T47D (cell line): Measurements from ENCODE around the gene CUTA.
"Not testable (repeated sequence)": the region's sequence is repeated elsewhere in the genome, so short reads cannot be mapped to it uniquely, and the experiment has no call there.

Experiments
- DNase-seq, 2 experiments: peaks; one replicate each; pipeline versions ENCODE4 v3.0.0 to v3.0.0-alpha.2; 2011 to 2012; ENCODE audit warnings: low read depth in 1 of 2, low spot score in 1 of 2
- JUND ChIP-seq: IDR thresholded peaks from 2 replicates; pipeline ENCODE4 v1.6.1; 2012; ENCODE audit warnings: low read depth
- in situ Hi-C: cut with HindIII; loops from 2 replicates; pipeline ENCODE4 v1.10.0; 2016; ENCODE audit warnings: low sequenced_read_pairs, low pct_unique_long_range_greater_than_20kb

CUTA gene

DNA sequence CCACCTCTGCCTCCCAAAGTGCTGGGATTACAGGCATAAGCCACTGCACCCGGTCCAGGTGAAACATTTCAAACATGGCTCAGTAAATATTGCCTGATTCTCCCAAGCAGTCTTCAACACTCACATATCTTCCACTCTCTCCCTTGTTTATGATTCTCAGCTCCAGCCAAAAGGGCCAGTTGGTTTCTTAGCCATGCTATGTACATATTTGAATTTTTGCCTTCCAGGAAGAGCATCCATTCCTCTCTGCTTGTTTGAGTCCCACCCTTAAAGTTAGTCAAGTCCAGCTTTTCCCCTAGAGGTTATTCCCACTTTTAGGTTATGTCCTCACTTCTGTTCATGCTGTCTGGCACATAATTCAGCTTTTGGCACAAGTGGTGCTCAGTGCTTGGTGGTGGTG, 20.4 kb downstream of the CUTA start:
- in situ Hi-C loops = no loop called here
- no peak for DNase-seq
- TF ChIP-seq JUND = no peak

DNA sequence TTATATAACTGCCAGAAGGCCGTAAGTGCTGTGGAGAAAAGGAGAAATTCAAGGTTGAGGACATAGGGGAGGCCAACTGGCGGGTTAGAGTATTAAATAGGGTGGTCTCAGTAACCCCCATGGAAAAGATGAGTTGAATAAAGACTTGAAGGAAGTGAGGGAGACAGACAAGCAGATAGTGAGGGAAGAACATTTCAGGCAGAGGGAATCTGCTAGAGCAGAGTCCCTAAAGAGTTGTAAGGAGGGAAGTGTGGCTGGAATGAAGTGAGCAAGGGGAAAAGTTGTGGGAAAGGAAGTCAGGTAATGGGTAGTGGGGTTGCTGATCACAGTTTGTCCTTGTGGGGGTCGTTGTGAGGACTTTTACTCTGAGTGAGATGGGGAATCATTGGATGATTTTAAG, 24.9 kb downstream of the CUTA start:
- no peak for TF ChIP-seq JUND

DNA sequence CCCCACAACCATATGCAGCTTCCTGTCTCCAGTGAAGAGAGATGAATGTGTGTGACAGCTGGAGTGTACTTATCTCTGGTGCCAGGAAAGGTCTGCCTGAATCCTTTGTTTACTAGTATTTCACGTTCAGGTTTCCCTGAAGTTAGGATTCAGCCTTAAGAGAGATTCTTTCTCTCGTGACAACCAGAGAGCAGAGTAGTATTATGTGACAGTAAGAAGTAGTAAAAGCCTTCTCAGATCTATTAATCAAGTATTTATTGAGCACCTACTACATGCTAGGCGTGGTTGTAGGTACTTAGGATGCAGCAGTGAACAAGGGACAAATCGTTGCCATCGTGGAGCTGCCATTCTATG, 25.3 kb downstream of the CUTA start:
- no peak for DNase-seq
- in situ Hi-C loops = no loop called here
- no peak for TF ChIP-seq JUND

More for the DNA sequence above, 24.9 kb downstream of the CUTA start:
- in situ Hi-C loops = no loop called here
- no peak for DNase-seq

DNA sequence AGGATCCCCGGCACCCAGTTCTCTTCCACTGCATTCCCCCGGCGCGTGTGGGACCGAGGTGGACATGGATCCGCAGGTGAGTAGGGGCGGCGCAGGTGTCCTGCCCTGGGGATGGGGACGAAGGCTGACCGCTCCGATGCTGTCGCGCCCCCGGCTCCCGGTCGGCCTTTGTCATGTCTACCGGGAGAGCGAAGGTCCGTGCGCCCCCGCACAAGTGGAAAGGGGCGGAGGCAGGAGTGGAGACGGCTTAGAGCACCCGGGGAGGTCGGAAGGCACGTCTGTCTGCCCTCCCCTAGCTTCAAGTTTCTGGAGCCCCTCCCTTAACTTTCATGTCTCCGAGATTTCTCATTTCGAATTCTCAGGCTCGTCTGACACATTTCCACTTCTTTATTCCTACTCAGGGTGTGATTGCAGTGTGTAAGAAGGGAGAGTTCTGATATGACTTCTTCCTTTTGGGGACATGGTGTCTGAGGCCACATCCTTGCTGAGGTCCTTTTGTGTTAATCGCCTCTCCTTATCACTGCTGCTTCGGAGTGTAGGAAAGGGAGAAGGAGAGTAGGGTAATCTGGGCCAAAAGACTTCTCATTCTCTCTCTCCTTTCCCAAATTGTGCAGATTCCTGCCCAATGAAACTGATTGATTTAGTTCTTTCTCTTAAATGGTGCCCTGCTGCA, 25.8 kb downstream of the CUTA start:
- no peak for TF ChIP-seq JUND
- in situ Hi-C loops = no loop called here
- no peak for DNase-seq

DNA sequence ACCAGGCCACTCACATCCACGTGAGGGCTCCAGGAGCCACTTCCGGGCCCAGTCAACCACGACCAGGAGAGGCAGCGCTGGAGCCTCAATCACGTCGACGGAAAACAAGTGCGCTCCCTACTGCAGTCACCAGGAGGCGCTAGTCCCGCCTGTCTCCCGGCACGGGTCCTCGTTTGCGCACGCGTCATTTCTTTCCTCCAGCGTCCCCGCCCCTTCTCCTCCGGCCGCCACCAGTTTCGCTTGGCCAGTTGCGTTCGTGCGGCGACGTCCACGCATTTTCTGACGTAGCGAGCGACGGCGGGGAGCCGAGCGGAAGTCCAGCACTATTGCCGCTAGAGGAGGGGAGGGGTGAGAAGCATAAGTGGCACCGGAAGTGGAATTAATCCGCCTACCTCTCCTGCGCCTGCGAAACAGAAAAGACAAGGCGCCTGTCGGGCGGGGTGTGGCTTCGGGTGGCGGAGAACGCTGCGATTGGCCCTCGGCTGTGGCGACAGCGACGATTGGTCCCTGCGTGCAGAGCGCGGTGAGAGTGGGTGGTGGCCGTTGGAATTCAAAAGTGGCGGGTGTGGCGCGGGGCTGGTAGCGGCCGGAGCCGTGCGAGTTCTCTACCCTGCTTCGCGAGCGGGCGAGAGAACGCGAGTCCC, 26.5 kb downstream of the CUTA start, which contains the start of gene KIFC1:
KIFC1 (plus strand) TSS at position 546 of the 644 bp plus-strand sequence. CDS start 163 bp downstream, outside the sequence.
- no peak for TF ChIP-seq JUND
- in situ Hi-C loops = no loop called here
- DNase-seq = peak; percentile 95 to 100

DNA sequence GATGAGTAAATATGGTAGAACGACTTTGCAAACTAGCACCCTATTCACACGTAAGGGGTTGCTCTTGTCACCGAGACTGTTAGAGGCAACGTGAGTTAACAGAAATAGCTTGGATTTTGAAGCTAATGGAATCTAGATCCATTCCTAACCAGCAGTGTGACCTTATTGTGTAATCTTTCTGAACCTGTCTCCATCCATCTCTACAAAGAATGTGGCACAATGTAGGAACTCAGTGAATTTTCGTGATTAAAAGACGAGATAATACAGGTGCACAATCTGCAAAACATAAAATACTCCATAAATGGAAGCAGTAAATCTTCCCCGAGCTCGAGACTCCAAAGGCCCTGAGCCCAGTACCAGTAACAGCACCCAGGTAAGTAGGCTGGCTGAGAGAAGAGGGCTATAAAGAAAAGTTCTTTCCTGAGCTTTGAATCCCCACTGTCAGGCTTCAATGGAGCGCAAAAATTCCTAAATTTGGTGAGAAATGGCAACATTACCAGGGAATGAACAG, 27.1 kb downstream of the CUTA start:
- in situ Hi-C loops = no loop called here
- TF ChIP-seq JUND = no peak
- DNase-seq = no peak

DNA sequence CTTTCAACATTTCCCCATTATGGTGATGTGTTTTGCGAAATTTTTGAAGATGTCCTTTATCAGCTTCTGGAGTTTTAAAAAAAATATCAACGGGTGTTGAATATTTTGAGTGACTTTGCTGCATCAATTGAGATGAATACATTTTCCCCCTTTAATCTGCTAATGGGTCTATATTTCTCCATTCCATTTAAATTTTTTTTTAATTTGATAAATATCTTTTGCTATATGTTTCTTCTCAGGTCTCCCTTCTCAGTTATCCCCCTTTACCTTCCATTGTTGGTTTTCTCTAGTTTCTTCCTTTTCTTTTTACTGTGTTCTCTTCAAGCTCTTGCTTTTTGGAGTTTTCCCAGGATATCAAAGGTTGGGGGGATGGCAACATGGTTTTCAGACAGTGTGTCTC, 27.7 kb downstream of the CUTA start:
- in situ Hi-C loops = no loop called here
- no peak for DNase-seq
- no peak for TF ChIP-seq JUND

DNA sequence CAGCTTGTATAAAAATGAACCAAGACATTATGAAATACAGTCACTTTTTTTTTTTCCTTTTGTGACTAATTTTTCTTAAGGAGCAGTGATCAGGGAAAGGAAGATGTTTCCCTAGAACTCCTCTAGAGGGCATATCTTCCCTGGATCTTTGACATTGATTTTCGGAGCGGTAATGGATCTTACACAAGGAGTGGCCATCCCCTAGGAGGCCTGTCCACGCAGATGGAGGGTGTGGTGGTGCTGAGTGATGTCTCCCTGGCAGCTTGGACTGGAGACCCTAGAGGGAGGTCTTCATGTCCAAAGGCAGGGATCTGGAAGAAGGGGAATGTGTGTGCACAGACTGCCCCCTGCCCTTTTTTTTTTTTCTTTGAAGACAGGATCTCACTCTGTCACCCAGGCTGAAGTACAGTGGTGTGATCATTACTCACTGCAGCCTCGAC, 33.3 kb downstream of the CUTA start:
- DNase-seq = peak in 1 of 2 experiments; percentile 52
- TF ChIP-seq JUND = no peak
- in situ Hi-C loops = no loop called here

DNA sequence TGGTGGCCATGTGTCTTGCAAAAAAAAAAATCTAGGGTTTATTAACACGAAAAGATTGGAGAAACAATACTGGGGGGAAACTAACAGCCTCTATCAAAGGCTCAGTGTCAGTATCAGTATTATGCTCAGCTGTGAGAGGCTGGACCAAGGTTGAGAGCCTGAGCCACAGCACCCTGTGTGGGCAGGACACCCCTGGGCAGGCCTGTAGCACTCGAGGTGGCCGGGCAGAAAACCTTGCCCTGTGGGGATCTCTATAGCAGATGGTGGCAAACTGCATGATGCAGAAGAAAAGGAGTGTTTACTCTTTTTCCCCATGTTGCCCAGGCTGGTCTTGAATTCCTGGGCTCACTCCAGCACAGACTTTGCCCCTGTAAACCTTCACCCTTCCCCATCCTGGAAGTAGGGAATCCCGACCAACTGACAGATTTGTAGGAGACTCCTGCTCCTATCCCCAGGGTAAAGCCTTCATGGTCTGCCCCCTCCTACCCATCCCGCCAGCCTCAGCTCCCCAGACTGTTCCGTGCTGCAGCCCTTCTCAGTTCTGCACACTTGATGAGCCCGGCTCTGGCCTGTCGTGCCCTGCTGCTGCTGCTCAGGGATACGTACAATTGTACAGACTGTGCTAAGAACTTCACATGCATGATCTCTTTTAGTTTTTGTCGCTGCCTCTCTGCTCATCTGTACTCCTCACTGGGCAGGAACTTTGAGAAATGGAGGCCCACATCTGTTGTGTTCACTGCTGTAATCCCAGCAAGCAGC, 34.3 kb downstream of the CUTA start:
- no peak for TF ChIP-seq JUND
- in situ Hi-C loops = no loop called here
- no peak for DNase-seq

DNA sequence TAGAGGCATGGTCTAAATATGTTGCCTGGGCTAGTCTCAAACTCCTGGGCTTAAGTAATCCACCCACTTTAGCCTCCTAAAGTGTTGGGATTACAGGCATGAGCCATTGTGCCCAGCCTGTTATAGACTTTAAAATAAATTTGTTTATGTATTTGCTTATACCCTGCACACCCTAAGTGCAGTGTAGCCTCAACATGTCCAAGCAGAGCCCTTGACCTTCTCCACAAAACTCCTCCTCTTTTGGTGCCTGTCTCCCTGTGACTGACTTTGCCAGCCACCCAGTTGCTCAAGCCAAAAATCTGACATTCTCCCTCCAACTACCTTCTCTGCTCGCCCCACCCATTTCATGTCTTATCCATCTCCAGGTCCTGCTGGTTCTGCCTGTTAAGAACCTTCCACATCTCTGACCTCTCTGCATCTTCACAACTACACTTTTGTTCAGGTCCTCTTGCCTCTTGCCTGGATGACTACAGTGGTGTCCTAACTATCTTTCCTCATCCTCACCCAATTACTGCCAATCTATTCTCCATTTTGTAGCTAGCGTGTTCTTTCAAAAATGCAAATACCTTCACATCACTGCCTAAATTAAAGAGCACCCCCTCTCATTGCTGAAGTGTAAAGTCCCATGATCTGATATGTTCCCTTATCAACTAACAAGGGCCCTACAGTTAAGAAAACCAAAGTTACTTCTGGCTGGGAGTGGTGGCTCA, 37.5 kb downstream of the CUTA start:
- DNase-seq = no peak
- no peak for TF ChIP-seq JUND
- in situ Hi-C loops = no loop called here

DNA sequence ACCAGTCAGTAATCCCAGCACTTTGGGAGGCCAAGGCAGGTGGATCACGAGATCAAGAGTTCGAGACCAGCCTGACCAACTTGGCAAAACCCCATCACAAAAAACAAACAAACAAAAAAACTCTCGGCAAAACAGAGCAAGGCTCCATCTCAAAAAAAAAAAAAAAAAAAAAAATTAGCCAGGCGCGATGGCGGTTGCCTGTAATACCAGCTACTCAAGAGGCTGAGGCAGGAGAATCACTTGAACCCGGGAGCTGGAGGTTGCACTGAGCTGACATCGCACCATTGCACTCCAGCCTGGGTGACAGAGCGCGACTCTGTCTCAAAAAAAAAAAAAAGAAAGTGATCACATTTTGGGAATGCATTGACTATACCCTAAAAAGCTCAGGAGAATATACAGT, 38.7 kb downstream of the CUTA start:
- DNase-seq, in situ Hi-C loops: not testable (repeated sequence)

DNA sequence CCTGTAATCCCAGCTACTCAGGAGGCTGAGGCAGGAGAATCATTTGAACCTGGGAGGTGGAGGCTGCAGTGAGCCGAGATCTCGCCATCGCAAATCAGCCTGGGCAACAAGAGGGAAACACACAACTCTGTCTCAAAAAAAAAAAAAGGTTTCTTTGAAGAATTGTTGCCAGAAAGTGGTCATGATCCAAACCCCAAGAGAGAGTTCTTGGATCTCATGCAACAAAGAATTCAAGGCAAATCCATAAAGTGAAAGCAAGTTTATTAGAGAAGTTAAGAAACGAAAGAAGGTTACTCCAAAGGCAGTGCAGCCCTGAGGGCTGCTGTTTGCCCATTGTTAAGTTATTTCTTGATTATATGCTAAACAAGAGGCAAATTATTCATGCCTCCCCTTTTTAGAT, 40.7 kb downstream of the CUTA start:
- in situ Hi-C loops = no loop called here
- DNase-seq = no peak
- no peak for TF ChIP-seq JUND
